ENCODE results near the gene DNAJC13. TPM values are rescaled to one million over a fixed set of nuclear protein-coding genes. Genes with fewer than 3 reads are reported as not detected.

Gene DNAJC13
- total and polyA plus RNA-seq, 2 donors (not counting 3 experiments of a cell fraction or from before 2014, with no cell fraction given) = 14.3 to 71.7 TPM

DNA sequence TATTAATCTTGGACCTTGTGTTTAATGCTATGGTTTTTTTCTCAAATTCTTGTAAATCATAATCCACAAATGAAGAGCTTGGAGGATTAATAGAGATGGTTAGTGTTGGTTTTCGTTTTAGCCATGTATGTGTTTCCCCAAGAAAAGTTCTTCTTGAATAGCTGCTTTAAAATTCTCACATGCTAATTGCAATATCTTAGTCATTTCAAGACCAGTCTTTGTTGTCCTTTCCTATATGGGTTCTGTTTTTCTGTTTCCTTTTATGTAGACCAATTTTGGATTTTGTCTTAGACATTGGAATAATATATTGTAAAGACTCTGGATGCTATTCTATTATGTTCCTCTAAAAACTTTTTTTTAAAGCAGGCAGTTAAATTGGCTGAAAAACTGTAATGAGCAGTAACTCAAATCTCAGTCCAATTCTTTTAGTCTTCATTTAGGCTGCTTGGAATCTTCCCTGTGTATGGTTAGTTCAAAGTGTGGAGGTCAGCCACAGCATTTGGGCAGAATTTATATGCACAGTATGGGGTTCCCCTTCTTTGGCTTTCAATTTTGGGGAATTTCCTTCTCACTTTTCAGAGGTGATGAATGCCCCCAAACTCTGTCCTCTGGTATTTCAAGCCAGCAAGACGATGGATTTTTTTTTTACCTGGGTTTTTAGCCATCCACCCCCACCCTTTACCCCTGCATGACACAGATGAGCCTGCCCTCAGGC, 39.1 kb upstream of the DNAJC13 start:
- dilution Hi-C loops (cut with MboI; ENCODE audit: extremely low pct_ligation_motif_present, low sequenced_read_pairs) = no loop called here
- H3K36me3 ChIP-seq (ENCODE audit: control insufficient read depth in 2 of 2, extremely low read depth in 1 of 2, insufficient read depth in 2 of 2, low read length in 2 of 2) = no peaks in the 10 kb centered on the region
- no peak for FAIRE-seq
- CTCF ChIA-PET = no interaction called here
- intact Hi-C loops (cut with micrococcal nuclease) = no loop called here
- H3K4me1 ChIP-seq (ENCODE audit: control insufficient read depth, extremely low read depth, insufficient read depth, low read length) = no peaks in the 10 kb centered on the region
- H3K79me2 ChIP-seq (ENCODE audit: control insufficient read depth, insufficient read depth, low read length) = no peaks in the 10 kb centered on the region
- DNase-seq (ENCODE audit: low read depth, low spot score) = no peak
- no TSS peak for BruUV-seq (replicated peaks)
- H3K27ac ChIP-seq (ENCODE audit: insufficient read depth, low read depth, low read length) = no peak overlapping the region
- no peak overlapping the region for H2AFZ ChIP-seq (ENCODE audit: low read depth, low read length)
- no peak overlapping the region for H3K9ac ChIP-seq (replicated peaks; ENCODE audit: extremely low read depth, insufficient read depth, low read length)
- H3K4me3 ChIP-seq (replicated peaks in 1 of 3; ENCODE audit: insufficient read depth in 1 of 3, low read depth in 1 of 3, low read length in 3 of 3) = no peak overlapping the region
- no peaks in the 10 kb centered on the region for H3K9me1 ChIP-seq (replicated peaks; ENCODE audit: control insufficient read depth, extremely low read depth, insufficient read depth, low read length)
- no peak for TF ChIP-seq CTCF (IDR thresholded peaks at IDR 0.05; ENCODE audit: extremely low read depth in 1 of 2, insufficient read depth in 1 of 2, low read depth in 1 of 2, low read length in 2 of 2)
- H4K20me1 ChIP-seq (replicated peaks; ENCODE audit: control insufficient read depth, extremely low read depth, insufficient read depth, low read length) = no peaks in the 10 kb centered on the region
- H3K4me2 ChIP-seq (ENCODE audit: insufficient read depth, low read length) = no peak overlapping the region
- H3K9me3 ChIP-seq (replicated peaks; ENCODE audit: control insufficient read depth, insufficient read depth, low read length) = no peaks in the 10 kb centered on the region
- peaks cover 1 to 7% of the 10 kb centered on the region in 2 experiments for H3K27me3 ChIP-seq (ENCODE audit: control insufficient read depth in 2 of 2, insufficient read depth in 2 of 2, low read length in 2 of 2)
- POLR2A ChIA-PET = no interaction called here

- CTCF ChIA-PET = no interaction called here
- DNase-seq (ENCODE audit: low read depth, low spot score) (no peak), FAIRE-seq (no peak)
- TF ChIP-seq POLR2A (IDR thresholded peaks at IDR 0.05; ENCODE audit: low read depth, low read length) (no peak), MYC (IDR thresholded peaks at IDR 0.05; ENCODE audit: low read depth, low read length) (no peak), CTCF (IDR thresholded peaks at IDR 0.05; ENCODE audit: extremely low read depth in 1 of 2, insufficient read depth in 1 of 2, low read depth in 1 of 2, low read length in 2 of 2) (no peak), GATA2 (IDR thresholded peaks at IDR 0.05; ENCODE audit: insufficient read depth, insufficient read length, low read depth, low read length) (no peak), JUN (IDR thresholded peaks at IDR 0.05; ENCODE audit: borderline replicate concordance, insufficient read depth, insufficient read length, low read depth) (no peak), FOS (IDR thresholded peaks at IDR 0.05; ENCODE audit: borderline replicate concordance, insufficient read depth, low read length) (no peak), POLR2AphosphoS5 (IDR thresholded peaks at IDR 0.05; ENCODE audit: insufficient read depth, low read depth, low read length) (no peak), EZH2 (IDR thresholded peaks at IDR 0.05; ENCODE audit: borderline replicate concordance, low read depth, low read length, severe bottlenecking) (no peak)
- TF ChIP-seq, protein P1, sequence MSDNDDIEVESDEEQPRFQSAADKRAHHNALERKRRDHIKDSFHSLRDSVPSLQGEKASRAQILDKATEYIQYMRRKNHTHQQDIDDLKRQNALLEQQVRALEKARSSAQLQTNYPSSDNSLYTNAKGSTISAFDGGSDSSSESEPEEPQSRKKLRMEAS (IDR thresholded peaks at IDR 0.05; ENCODE audit: insufficient read depth, insufficient read length) = no peak
- Histone ChIP-seq H3K9me3 (replicated peaks; ENCODE audit: control insufficient read depth, insufficient read depth, low read length) (no peaks in the 10 kb centered on the region), H3K27ac (ENCODE audit: insufficient read depth, low read depth, low read length) (no peak overlapping the region), H3K4me3 (replicated peaks in 1 of 3; ENCODE audit: insufficient read depth in 1 of 3, low read depth in 1 of 3, low read length in 3 of 3) (no peak overlapping the region), H3K9me1 (replicated peaks; ENCODE audit: control insufficient read depth, extremely low read depth, insufficient read depth, low read length) (no peaks in the 10 kb centered on the region), H3K4me1 (ENCODE audit: control insufficient read depth, extremely low read depth, insufficient read depth, low read length) (no peaks in the 10 kb centered on the region), H2AFZ (ENCODE audit: low read depth, low read length) (no peak overlapping the region), H3K79me2 (ENCODE audit: control insufficient read depth, insufficient read depth, low read length) (no peaks in the 10 kb centered on the region), H4K20me1 (replicated peaks; ENCODE audit: control insufficient read depth, extremely low read depth, insufficient read depth, low read length) (no peaks in the 10 kb centered on the region), H3K36me3 (ENCODE audit: control insufficient read depth in 2 of 2, extremely low read depth in 1 of 2, insufficient read depth in 2 of 2, low read length in 2 of 2) (no peaks in the 10 kb centered on the region), H3K27me3 (ENCODE audit: control insufficient read depth in 2 of 2, insufficient read depth in 2 of 2, low read length in 2 of 2) (peaks cover 1 to 7% of the 10 kb centered on the region in 2 experiments), H3K4me2 (ENCODE audit: insufficient read depth, low read length) (no peak overlapping the region), H3K9ac (replicated peaks; ENCODE audit: extremely low read depth, insufficient read depth, low read length) (no peak overlapping the region)
- POLR2A ChIA-PET = no interaction called here
- BruUV-seq (replicated peaks) = no TSS peak
- intact Hi-C loops (cut with micrococcal nuclease) (no loop called here), dilution Hi-C loops (cut with MboI; ENCODE audit: extremely low pct_ligation_motif_present, low sequenced_read_pairs) (no loop called here)
Observed at GRCh38 chr3:132378846-132379245, 38.5 kb upstream of the DNAJC13 start.
